ENCODE measurements around the gene CPVL.

The CPVL gene

GRCh38 chr7:29119538-29119937 lies 26.8 kb downstream of the CPVL start:
- TF ChIP-seq GATA2 (IDR thresholded peaks at IDR 0.05; ENCODE audit: low read depth, low read length): no peak
- no peak for TF ChIP-seq GATA3 (IDR thresholded peaks at IDR 0.05; ENCODE audit: low read depth, low read length)

GRCh38 chr7:29116361-29117200 lies 29.8 kb downstream of the CPVL start:
- no peak for TF ChIP-seq GATA2 (IDR thresholded peaks at IDR 0.05; ENCODE audit: low read depth, low read length)
- TF ChIP-seq GATA3 (IDR thresholded peaks at IDR 0.05; ENCODE audit: low read depth, low read length): no peak

- TF ChIP-seq GATA3 (IDR thresholded peaks at IDR 0.05; ENCODE audit: low read depth, low read length) (no peak), GATA2 (IDR thresholded peaks at IDR 0.05; ENCODE audit: low read depth, low read length) (no peak)
These were observed 30.6 kb downstream of the CPVL start for GRCh38 chr7:29115753-29116152.

GRCh38 chr7:29115130-29115687 lies 31.1 kb downstream of the CPVL start:
- TF ChIP-seq GATA3 (IDR thresholded peaks at IDR 0.05; ENCODE audit: low read depth, low read length) (no peak), GATA2 (IDR thresholded peaks at IDR 0.05; ENCODE audit: low read depth, low read length) (no peak)

- TF ChIP-seq GATA3 (IDR thresholded peaks at IDR 0.05; ENCODE audit: low read depth, low read length): no peak
- no peak for TF ChIP-seq GATA2 (IDR thresholded peaks at IDR 0.05; ENCODE audit: low read depth, low read length)
These were observed 32.8 kb downstream of the CPVL start for GRCh38 chr7:29113384-29114102.

GRCh38 chr7:29112721-29113120 lies 33.6 kb downstream of the CPVL start:
- TF ChIP-seq GATA2 (IDR thresholded peaks at IDR 0.05; ENCODE audit: low read depth, low read length): no peak
- TF ChIP-seq GATA3 (IDR thresholded peaks at IDR 0.05; ENCODE audit: low read depth, low read length): no peak

GRCh38 chr7:29109899-29110298 lies 36.4 kb downstream of the CPVL start:
- no peak for TF ChIP-seq GATA3 (IDR thresholded peaks at IDR 0.05; ENCODE audit: low read depth, low read length)
- no peak for TF ChIP-seq GATA2 (IDR thresholded peaks at IDR 0.05; ENCODE audit: low read depth, low read length)

- TF ChIP-seq GATA2 (IDR thresholded peaks at IDR 0.05; ENCODE audit: low read depth, low read length) (no peak), GATA3 (IDR thresholded peaks at IDR 0.05; ENCODE audit: low read depth, low read length) (no peak)
These were observed 37.0 kb downstream of the CPVL start for GRCh38 chr7:29109358-29109757.

- TF ChIP-seq GATA2 (IDR thresholded peaks at IDR 0.05; ENCODE audit: low read depth, low read length) (no peak), GATA3 (IDR thresholded peaks at IDR 0.05; ENCODE audit: low read depth, low read length) (no peak)
These were observed 39.3 kb downstream of the CPVL start for GRCh38 chr7:29107056-29107455.

- TF ChIP-seq GATA2 (IDR thresholded peaks at IDR 0.05; ENCODE audit: low read depth, low read length): no peak
- TF ChIP-seq GATA3 (IDR thresholded peaks at IDR 0.05; ENCODE audit: low read depth, low read length): no peak
These were observed 39.7 kb downstream of the CPVL start for GRCh38 chr7:29106669-29106988.

GRCh38 chr7:29105752-29106668 lies 40.3 kb downstream of the CPVL start:
- no peak for TF ChIP-seq GATA3 (IDR thresholded peaks at IDR 0.05; ENCODE audit: low read depth, low read length)
- no peak for TF ChIP-seq GATA2 (IDR thresholded peaks at IDR 0.05; ENCODE audit: low read depth, low read length)

GRCh38 chr7:29105191-29105590 lies 41.1 kb downstream of the CPVL start:
- TF ChIP-seq GATA2 (IDR thresholded peaks at IDR 0.05; ENCODE audit: low read depth, low read length) (no peak), GATA3 (IDR thresholded peaks at IDR 0.05; ENCODE audit: low read depth, low read length) (no peak)

GRCh38 chr7:29102558-29103151 lies 43.7 kb downstream of the CPVL start:
- TF ChIP-seq GATA2 (IDR thresholded peaks at IDR 0.05; ENCODE audit: low read depth, low read length): no peak
- no peak for TF ChIP-seq GATA3 (IDR thresholded peaks at IDR 0.05; ENCODE audit: low read depth, low read length)

Data from SH-SY5Y (cell line).